Smooth muscle cell (in vitro differentiated cells): ENCODE measurements around the gene XRCC1. TPM values are rescaled to one million over a fixed set of nuclear protein-coding genes. Genes with fewer than 3 reads are reported as not detected.
A peak's percentile ranks its signal among the peaks of the same experiment; 100 is the strongest.
"Not testable (repeated sequence)": the region's sequence is repeated elsewhere in the genome, so short reads cannot be mapped to it uniquely, and the experiment has no call there.

Experiments used
- DNase-seq: peaks from one replicate; lab custom pipeline; 2025; ENCODE audit not compliant: unreplicated experiment; lab: John Stamatoyannopoulos, UW
- H2AFZ ChIP-seq: fragments of 200-600 bp; sonication (generic); 2 replicates; pipeline ENCODE4 v1.6.0; 2016; ENCODE audit warnings: antibody characterized with exemption, low read depth, mild to moderate bottlenecking
- H3F3A ChIP-seq: fragments of 200-600 bp; sonication (generic); 2 replicates; pipeline ENCODE4 v1.6.0; 2017; ENCODE audit warnings: antibody characterized with exemption, low read depth
- H3K27ac ChIP-seq: fragments of 200-600 bp; sonication (generic); 2 replicates; pipeline ENCODE4 v1.5.1; 2016; ENCODE audit warnings: low read depth, mild to moderate bottlenecking
- H3K27me3 ChIP-seq: fragments of 200-600 bp; sonication (generic); 2 replicates; pipeline ENCODE4 v1.6.1; 2016; ENCODE audit warnings: low read depth, mild to moderate bottlenecking
- H3K36me3 ChIP-seq: fragments of 200-600 bp; sonication (generic); 2 replicates; pipeline ENCODE4 v1.5.1; 2016; ENCODE audit warnings: low read depth
- H3K4me1 ChIP-seq: fragments of 200-600 bp; sonication (generic); 2 replicates; pipeline ENCODE4 v1.5.1; 2016; ENCODE audit warnings: low read depth
- H3K4me2 ChIP-seq: fragments of 200-600 bp; sonication (generic); 2 replicates; pipeline ENCODE4 v1.6.0; 2016; ENCODE audit warnings: mild to moderate bottlenecking
- H3K4me3 ChIP-seq: fragments of 200-600 bp; sonication (generic); 2 replicates; pipeline ENCODE4 v1.5.1; 2016; ENCODE audit warnings: mild to moderate bottlenecking
- H3K79me2 ChIP-seq: fragments of 200-600 bp; sonication (generic); 2 replicates; pipeline ENCODE4 v1.6.0; 2016; ENCODE audit warnings: low read depth, mild to moderate bottlenecking
- H3K9ac ChIP-seq: fragments of 200-600 bp; sonication (generic); 2 replicates; pipeline ENCODE4 v1.6.0; 2016; ENCODE audit warnings: low read depth
- H3K9me3 ChIP-seq: fragments of 200-600 bp; sonication (generic); replicated peaks from 2 replicates; pipeline ENCODE4 v1.5.1; 2016; ENCODE audit warnings: low read depth
- H4K20me1 ChIP-seq: fragments of 200-600 bp; sonication (generic); 2 replicates; pipeline ENCODE4 v1.6.0; 2016; ENCODE audit warnings: low read depth
- WGBS: methylation state at CpG from one replicate; pipeline ENCODE4 v1.1.7; 2016; ENCODE audit warnings: low lambda C conversion rate; 5-methylcytosine and 5-hydroxymethylcytosine counted together
- polyA plus RNA-seq: library from polyadenylated mRNA; unstranded; fragments of >200 nt; fragmentation: Nextera tagmentation; extraction: Ambion mirVana; gene quantifications from 2 replicates; pipeline ENCODE4 v1.2.1, GENCODE V29; 2016
- total RNA-seq: library from RNA; depleted of rRNA; stranded (reverse); fragments of >200 nt; gene quantifications from 2 replicates; pipeline ENCODE4 v1.2.3, GENCODE V29; 2014
- TF ChIP-seq, protein P1 (sequence below): fragments of 200-600 bp; sonication (generic); IDR thresholded peaks from 2 replicates; pipeline ENCODE4 v1.5.1; 2017; ENCODE audit warnings: borderline replicate concordance, mild to moderate bottlenecking, antibody characterized with exemption; ENCODE audit not compliant: insufficient read depth, poor library complexity, severe bottlenecking

XRCC1 gene
- total and polyA plus RNA-seq, 2 experiments from 2014 or later: 24.9 to 35.1 TPM

DNA sequence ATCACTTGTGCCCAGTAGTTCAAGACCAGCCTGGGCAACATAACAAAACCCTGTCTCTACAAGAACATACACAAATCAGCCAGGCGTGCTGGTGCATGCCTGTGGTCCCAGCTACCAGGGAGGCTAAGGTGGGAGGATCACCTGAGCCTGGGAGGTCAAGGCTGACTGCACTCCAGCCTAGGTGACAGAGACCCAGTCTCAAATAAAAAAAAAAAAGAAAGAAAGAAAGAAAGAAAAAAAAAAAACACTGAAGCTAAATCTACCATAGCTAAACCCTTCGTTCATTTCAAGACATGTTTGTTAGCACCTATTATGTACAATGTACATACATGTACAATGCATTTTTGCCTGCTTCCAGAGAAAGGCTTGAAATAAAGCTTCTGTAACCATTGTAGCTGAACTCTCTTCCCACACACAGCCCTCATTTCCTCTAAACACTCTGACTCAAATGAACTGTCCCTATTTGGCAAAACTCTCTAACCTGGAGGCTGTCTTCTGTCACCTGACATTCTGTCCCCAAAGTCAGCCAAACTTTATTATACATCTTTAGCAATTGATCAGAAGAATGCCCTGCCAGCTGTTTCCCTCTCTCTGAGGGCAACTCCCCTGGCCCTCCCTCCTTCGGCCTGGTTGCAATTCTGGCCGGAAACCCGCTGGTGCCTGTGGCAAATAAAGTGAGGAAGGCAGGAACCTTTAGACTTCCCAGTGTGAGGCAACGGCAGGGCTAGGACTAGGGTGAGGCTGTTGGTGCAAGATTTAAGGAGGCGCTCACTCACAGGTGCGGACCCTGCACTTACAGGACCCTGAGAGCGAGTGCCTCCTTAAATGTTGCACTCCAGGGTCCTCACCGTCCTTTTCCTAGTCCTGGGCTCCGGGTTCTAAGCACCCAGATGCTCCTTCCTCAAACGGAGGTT, 50.1 kb downstream of the XRCC1 start:
- H4K20me1 ChIP-seq: peaks cover 16% of the 10 kb centered on the region
- H2AFZ ChIP-seq: no peak overlapping the region
- H3K36me3 ChIP-seq: no peaks in the 10 kb centered on the region
- H3K9ac ChIP-seq: peak overlapping the region; percentile 75
- H3K27me3 ChIP-seq: no peaks in the 10 kb centered on the region
- H3K4me1 ChIP-seq: peaks cover 14% of the 10 kb centered on the region
- H3K79me2 ChIP-seq: peaks cover 27% of the 10 kb centered on the region
- H3F3A ChIP-seq: no peaks in the 10 kb centered on the region
- H3K4me2 ChIP-seq: peak overlapping the region; percentile 96
- peak overlapping the region; percentile 56 for H3K27ac ChIP-seq
- WGBS: 24% methylated on average over 12 of the region's 12 CpGs
- peak overlapping the region; percentile 87 for H3K4me3 ChIP-seq
- H3K9me3 ChIP-seq: no peaks in the 10 kb centered on the region
- TF ChIP-seq, protein P1, sequence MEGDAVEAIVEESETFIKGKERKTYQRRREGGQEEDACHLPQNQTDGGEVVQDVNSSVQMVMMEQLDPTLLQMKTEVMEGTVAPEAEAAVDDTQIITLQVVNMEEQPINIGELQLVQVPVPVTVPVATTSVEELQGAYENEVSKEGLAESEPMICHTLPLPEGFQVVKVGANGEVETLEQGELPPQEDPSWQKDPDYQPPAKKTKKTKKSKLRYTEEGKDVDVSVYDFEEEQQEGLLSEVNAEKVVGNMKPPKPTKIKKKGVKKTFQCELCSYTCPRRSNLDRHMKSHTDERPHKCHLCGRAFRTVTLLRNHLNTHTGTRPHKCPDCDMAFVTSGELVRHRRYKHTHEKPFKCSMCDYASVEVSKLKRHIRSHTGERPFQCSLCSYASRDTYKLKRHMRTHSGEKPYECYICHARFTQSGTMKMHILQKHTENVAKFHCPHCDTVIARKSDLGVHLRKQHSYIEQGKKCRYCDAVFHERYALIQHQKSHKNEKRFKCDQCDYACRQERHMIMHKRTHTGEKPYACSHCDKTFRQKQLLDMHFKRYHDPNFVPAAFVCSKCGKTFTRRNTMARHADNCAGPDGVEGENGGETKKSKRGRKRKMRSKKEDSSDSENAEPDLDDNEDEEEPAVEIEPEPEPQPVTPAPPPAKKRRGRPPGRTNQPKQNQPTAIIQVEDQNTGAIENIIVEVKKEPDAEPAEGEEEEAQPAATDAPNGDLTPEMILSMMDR: no peak
- no peak for DNase-seq

DNA sequence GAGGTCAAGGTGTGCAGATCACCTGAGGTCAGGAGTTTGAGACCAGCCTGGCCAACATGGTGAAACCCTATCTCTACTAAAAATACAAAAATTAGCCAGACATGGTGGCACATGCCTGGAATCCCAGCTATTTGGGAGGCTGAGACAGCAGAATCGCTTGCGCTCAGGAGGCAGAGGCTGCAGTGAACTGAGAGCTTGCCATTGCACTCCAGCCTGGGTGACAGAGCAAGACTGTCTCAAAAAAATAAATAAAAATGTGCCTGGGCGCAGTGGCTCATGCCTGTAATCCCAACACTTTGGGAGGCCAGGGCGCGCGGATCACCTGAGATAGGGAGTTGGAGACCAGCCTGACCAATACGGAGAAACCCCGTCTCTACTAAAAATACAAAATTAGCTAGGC, 51.6 kb downstream of the XRCC1 start:
- Histone ChIP-seq H3K27ac (peak overlapping the region; percentile 66), H3K79me2 (peaks cover 27% of the 10 kb centered on the region), H3K4me1 (peaks cover 19% of the 10 kb centered on the region), H4K20me1 (peaks cover 16% of the 10 kb centered on the region)
- H3K9me3 ChIP-seq, H3F3A ChIP-seq, H2AFZ ChIP-seq, DNase-seq, H3K36me3 ChIP-seq, H3K4me2 ChIP-seq, H3K27me3 ChIP-seq, H3K9ac ChIP-seq, H3K4me3 ChIP-seq: not testable (repeated sequence)
- 92% methylated on average over 8 of the region's 8 CpGs for WGBS

DNA sequence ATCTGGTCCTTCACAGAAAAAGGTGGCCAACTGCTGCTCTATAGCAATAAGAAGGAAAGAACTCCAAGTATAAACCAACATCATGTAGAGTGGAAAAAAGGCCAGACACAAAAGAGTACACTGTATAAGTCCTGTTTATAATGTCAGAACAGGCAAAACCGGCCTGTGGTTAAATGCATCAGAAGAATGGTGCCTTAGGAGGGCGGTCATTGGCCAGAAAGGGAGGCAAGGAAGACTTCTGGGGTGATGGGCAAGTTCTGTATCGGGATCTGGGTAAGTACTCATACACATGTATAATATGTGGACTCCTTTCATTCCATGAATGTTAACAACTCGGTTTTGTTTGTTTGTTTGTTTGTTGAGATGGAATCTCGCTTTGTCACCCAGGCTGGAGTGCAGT, 52.4 kb downstream of the XRCC1 start:
- H3K4me2 ChIP-seq: no peak overlapping the region
- peaks cover 19% of the 10 kb centered on the region for H3K4me1 ChIP-seq
- no peaks in the 10 kb centered on the region for H3K9me3 ChIP-seq
- no peaks in the 10 kb centered on the region for H3K27me3 ChIP-seq
- H3K27ac ChIP-seq: peak overlapping the region; percentile 66
- WGBS: 84% methylated on average over 5 of the region's 5 CpGs
- TF ChIP-seq, protein P1: no peak
- no peaks in the 10 kb centered on the region for H3F3A ChIP-seq
- no peak overlapping the region for H2AFZ ChIP-seq
- no peak for DNase-seq
- H3K4me3 ChIP-seq: no peak overlapping the region
- no peaks in the 10 kb centered on the region for H3K36me3 ChIP-seq
- H3K9ac ChIP-seq: no peak overlapping the region
- peaks cover 16% of the 10 kb centered on the region for H4K20me1 ChIP-seq
- peaks cover 27% of the 10 kb centered on the region for H3K79me2 ChIP-seq

DNA sequence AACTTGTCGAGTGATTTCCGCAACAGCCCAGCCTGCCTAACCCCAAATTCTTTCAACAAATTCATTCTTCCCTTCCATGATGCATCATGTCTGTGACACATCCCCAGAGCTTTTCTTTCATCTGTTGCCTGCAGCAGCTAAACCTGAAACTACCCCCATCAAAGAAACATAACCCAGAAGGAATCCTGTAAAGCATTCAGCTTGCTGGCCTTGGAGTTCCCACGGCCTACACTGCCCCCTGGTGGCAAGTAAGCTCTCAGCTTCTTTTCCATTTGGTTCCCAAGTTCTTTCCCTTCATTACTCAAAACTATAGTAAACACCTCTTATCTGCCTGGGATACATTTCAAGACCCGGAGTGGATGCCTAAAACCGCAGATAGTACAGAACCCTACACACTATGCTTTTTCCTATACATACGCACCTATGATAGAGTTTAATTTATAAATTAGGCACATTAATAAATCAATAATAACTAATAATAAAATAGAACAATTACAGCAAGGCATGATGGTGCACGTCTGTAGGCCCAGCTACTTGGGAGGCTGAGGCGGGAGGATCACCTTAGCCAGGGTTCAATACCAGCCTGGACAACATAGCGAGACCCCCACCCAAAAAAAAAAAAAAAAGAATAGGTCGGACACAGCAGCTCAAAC, 55.8 kb downstream of the XRCC1 start:
- H2AFZ ChIP-seq: no peak overlapping the region
- peaks cover 22% of the 10 kb centered on the region for H3K79me2 ChIP-seq
- H4K20me1 ChIP-seq: peaks cover 19% of the 10 kb centered on the region
- H3K4me3 ChIP-seq: no peak overlapping the region
- H3K27ac ChIP-seq: peak overlapping the region; percentile 90
- WGBS: 43% methylated on average over 10 of the region's 10 CpGs
- H3K4me1 ChIP-seq: peaks cover 4% of the 10 kb centered on the region
- H3K4me2 ChIP-seq: peak overlapping the region; percentile 50
- peak; percentile 25 for DNase-seq
- no peaks in the 10 kb centered on the region for H3F3A ChIP-seq
- no peaks in the 10 kb centered on the region for H3K27me3 ChIP-seq
- H3K9me3 ChIP-seq: no peaks in the 10 kb centered on the region
- TF ChIP-seq, protein P1: peak; percentile 97
- H3K9ac ChIP-seq: no peak overlapping the region
- H3K36me3 ChIP-seq: peaks cover 4% of the 10 kb centered on the region
